ENCODE results near the gene PIK3C3. TPM values are rescaled to one million over a fixed set of nuclear protein-coding genes. Genes with fewer than 3 reads are reported as not detected.

The PIK3C3 gene
- total and polyA plus RNA-seq, 9 of the 15 experiments (the other 6 are each of a cell fraction or from before 2014, with no cell fraction given), result 27.0 to 101 (median 42.9) TPM

DNA sequence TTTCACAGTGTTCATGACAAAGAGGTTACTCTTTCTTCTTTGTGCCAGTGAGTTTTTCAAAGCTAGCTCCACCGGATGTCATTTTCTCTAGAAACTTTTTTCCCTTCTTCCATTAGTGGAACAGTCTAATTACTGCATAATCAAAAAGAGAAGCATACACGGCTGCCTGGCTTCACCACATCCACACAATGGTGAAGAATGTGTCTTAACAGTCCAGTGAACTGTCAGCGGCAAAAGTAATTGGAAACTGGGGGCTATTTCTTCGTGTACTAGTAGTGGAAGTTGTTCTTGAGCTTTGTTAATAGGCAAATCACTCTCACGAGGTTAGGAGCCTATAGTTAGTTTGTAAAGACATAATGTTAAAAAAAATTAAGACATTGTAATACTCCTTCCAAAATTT is 32.9 kb upstream of the PIK3C3 start (continued):
- TF ChIP-seq E2F6 (IDR thresholded peaks at IDR 0.05; ENCODE audit: borderline replicate concordance in 1 of 2, extremely low read depth in 1 of 2, insufficient read depth in 1 of 2, insufficient read length in 1 of 2, low read depth in 1 of 2, low read length in 1 of 2, poor library complexity in 1 of 2, severe bottlenecking in 1 of 2), result no peak
- no peak for TF ChIP-seq NFRKB (IDR thresholded peaks at IDR 0.05; ENCODE audit: low read depth)
- no peak for TF ChIP-seq CBX1 (IDR thresholded peaks at IDR 0.05; ENCODE audit: low read depth)
- TF ChIP-seq ZNF655 (CRISPR knock-in tag; IDR thresholded peaks at IDR 0.05), result no peak

DNA sequence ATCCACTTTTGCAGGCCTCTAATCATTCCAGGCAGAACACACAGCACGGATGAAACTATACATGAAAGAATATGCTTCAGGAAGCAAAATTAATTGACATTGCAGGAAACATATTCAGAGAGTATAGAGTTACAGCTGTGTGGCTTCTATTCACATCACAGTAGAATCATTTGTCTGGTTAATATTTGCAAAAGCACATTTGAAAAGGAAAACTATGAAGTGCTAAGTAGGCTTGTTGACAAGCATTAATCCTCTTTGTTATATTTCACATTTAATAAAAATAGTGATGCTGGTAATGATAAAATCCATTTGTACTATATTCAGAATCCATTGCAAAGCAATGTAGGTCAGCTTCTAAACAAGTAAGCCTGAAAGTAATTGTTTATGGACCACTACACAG is 32.2 kb upstream of the PIK3C3 start:
- Histone ChIP-seq H3K79me2 (ENCODE audit: control insufficient read depth, insufficient read depth, low read length) (no peaks in the 10 kb centered on the region), H3K36me3 (ENCODE audit: control insufficient read depth, insufficient read depth, low read length) (no peaks in the 10 kb centered on the region), H3K9me1 (ENCODE audit: control insufficient read depth, insufficient read depth, low read length) (no peaks in the 10 kb centered on the region), H3K4me3 (no peak overlapping the region), H3K4me2 (ENCODE audit: insufficient read depth, low read length) (no peak overlapping the region), H3K27ac (ENCODE audit: extremely low read depth, low read depth, low read length) (no peak overlapping the region), H3K9me3 (replicated peaks; ENCODE audit: control insufficient read depth, insufficient read depth, low read depth, low read length) (no peaks in the 10 kb centered on the region), H3K9ac (ENCODE audit: insufficient read depth in 1 of 2, low read depth in 2 of 2, low read length in 2 of 2) (no peak overlapping the region), H4K20me1 (replicated peaks; ENCODE audit: control insufficient read depth, insufficient read depth, low read length) (no peaks in the 10 kb centered on the region), H3K4me1 (replicated peaks in 1 of 2; ENCODE audit: control insufficient read depth in 2 of 2, insufficient read depth in 2 of 2, low read length in 2 of 2) (no peaks in the 10 kb centered on the region), H2AFZ (ENCODE audit: low read depth, low read length) (no peak overlapping the region), H3K27me3 (ENCODE audit: control insufficient read depth in 2 of 2, insufficient read depth in 2 of 2, low read length in 2 of 2) (no peaks in the 10 kb centered on the region)
- ATAC-seq, result no peak
- TF ChIP-seq KLF10 (CRISPR knock-in tag; IDR thresholded peaks at IDR 0.05) (no peak), E2F3 (CRISPR knock-in tag; IDR thresholded peaks at IDR 0.05) (no peak), BACH1 (tag; IDR thresholded peaks at IDR 0.05) (no peak), ERF (CRISPR knock-in tag; IDR thresholded peaks at IDR 0.05) (no peak), ZNF79 (CRISPR knock-in tag; IDR thresholded peaks at IDR 0.05; ENCODE audit: low read depth) (no peak), PCBP1 (IDR thresholded peaks at IDR 0.05; ENCODE audit: low read depth, low read length, poor library complexity, severe bottlenecking) (no peak), C11orf30 (IDR thresholded peaks at IDR 0.05; ENCODE audit: low read depth) (no peak), CEBPB (tag; IDR thresholded peaks at IDR 0.05) (no peak), MCM5 (IDR thresholded peaks at IDR 0.05; ENCODE audit: low read depth) (no peak), HLTF (IDR thresholded peaks at IDR 0.05) (no peak), SMAD1 (IDR thresholded peaks at IDR 0.05; ENCODE audit: low read depth, low read length, partially characterized antibody) (no peak)
- TF ChIP-seq, protein P1, sequence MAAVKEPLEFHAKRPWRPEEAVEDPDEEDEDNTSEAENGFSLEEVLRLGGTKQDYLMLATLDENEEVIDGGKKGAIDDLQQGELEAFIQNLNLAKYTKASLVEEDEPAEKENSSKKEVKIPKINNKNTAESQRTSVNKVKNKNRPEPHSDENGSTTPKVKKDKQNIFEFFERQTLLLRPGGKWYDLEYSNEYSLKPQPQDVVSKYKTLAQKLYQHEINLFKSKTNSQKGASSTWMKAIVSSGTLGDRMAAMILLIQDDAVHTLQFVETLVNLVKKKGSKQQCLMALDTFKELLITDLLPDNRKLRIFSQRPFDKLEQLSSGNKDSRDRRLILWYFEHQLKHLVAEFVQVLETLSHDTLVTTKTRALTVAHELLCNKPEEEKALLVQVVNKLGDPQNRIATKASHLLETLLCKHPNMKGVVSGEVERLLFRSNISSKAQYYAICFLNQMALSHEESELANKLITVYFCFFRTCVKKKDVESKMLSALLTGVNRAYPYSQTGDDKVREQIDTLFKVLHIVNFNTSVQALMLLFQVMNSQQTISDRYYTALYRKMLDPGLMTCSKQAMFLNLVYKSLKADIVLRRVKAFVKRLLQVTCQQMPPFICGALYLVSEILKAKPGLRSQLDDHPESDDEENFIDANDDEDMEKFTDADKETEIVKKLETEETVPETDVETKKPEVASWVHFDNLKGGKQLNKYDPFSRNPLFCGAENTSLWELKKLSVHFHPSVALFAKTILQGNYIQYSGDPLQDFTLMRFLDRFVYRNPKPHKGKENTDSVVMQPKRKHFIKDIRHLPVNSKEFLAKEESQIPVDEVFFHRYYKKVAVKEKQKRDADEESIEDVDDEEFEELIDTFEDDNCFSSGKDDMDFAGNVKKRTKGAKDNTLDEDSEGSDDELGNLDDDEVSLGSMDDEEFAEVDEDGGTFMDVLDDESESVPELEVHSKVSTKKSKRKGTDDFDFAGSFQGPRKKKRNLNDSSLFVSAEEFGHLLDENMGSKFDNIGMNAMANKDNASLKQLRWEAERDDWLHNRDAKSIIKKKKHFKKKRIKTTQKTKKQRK (IDR thresholded peaks at IDR 0.05; ENCODE audit: borderline replicate concordance, low read depth, low read length), result no peak
- no TSS peak for BruUV-seq (replicated peaks)
- DNase-seq (ENCODE audit: extremely low read depth in 1 of 4, low spot score in 3 of 4), result no peak
- POLR2A ChIA-PET, result interaction anchor here (1.0 to 1.3 kb wide), 3 partner anchors 8 to 32 kb away, joined by 3 to 4 read pairs (median 4); partner anchors contain the start of gene PIK3C3
- WGBS (ENCODE audit: insufficient coverage, low coverage, missing lambda C conversion rate), result 5% methylated on average over 1 of the region's 1 CpG
- CTCF ChIA-PET (ENCODE audit: low intra/inter-chr PET ratio), result no interaction called here
- in situ Hi-C loops (cut with MboI), result no loop called here
- intact Hi-C loops (cut with micrococcal nuclease), result no loop called here
- FAIRE-seq, result no peak
